Measurements from ENCODE around the gene BUB3. TPM values are rescaled to one million over a fixed set of nuclear protein-coding genes. Genes with fewer than 3 reads are reported as not detected.
A peak's percentile ranks its signal among the peaks of the same experiment; 100 is the strongest.

BUB3 gene
- total and polyA plus RNA-seq, 2 of the 13 experiments (the other 11 are each of a cell fraction or from before 2014, with no cell fraction given): 174 to 188 TPM

DNA sequence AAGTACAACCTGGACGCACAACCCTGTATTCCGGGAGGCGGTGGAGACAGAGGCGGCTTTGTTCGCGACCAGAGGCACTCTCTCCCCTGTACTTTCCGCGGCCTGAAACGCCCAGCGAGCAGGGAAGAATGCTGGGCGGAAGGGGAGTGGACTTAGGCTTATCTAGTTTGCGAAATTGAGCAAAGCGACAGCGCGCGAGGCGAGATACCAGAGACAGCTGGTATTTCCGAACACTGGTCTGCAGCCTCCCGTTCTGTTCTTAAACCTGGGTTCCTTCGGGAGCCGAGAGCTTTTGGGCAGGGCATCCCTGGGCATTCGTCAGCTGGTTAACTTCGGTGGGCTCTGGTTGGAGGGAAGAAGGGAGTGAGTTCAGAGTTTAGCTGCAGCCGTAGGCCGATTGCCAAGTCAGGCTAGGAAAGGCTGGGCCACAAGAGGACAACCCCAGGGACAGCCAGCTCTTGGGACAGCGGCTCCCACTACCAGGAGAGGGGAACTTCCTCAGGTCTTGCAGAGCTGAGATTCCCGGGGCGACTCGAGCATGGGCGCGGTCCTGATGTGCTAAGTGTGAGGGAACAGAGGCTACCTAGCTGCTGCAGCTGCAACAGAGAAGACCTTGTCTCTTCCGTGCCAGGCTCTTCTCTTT lies 14.6 kb upstream of the BUB3 start (continued):
- TF ChIP-seq, protein P1, sequence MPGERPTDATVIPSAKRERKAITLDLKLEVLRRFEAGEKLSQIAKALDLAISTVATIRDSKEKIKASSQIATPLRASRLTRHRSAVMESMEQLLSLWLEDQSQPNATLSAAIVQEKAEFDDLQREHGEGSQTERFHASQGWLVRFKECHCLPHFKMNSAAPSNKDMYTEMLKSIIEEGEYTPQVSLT (CRISPR knock-in tag; IDR thresholded peaks at IDR 0.05; ENCODE audit: borderline replicate concordance, low read depth): no peak
- no peak for TF ChIP-seq ZFP41 (CRISPR knock-in tag; IDR thresholded peaks at IDR 0.05; ENCODE audit: borderline replicate concordance)
- no peak for TF ChIP-seq POLR2A (IDR thresholded peaks at IDR 0.05; ENCODE audit: insufficient read depth in 1 of 2, low read depth in 2 of 2, low read length in 2 of 2)
- peak; percentile 66; the same call in 1 of the 2 replicates for TF ChIP-seq BRF2 (CRISPR knock-in tag; IDR thresholded peaks at IDR 0.05)
- no peak for TF ChIP-seq TERF1 (CRISPR knock-in tag; IDR thresholded peaks at IDR 0.05)
- TF ChIP-seq AHDC1 (CRISPR knock-in tag; IDR thresholded peaks at IDR 0.05; ENCODE audit: borderline replicate concordance): peak; percentile 1; the same call in 1 of the 2 replicates
- no peak for TF ChIP-seq HOXD1 (CRISPR knock-in tag; IDR thresholded peaks at IDR 0.05)
- no peak for TF ChIP-seq KMT2B (CRISPR knock-in tag; IDR thresholded peaks at IDR 0.05)
- TF ChIP-seq KDM4B (CRISPR knock-in tag; IDR thresholded peaks at IDR 0.05): peak; percentile 73; the same call in 1 of the 2 replicates
- TF ChIP-seq ZBTB39 (CRISPR knock-in tag; IDR thresholded peaks at IDR 0.05): no peak
- peak; percentile 74; the same call in 1 of the 2 replicates for TF ChIP-seq ZNF264 (CRISPR knock-in tag; IDR thresholded peaks at IDR 0.05)
- no peak; the same call in 1 of the 2 replicates for TF ChIP-seq NRL (CRISPR knock-in tag; IDR thresholded peaks at IDR 0.05; ENCODE audit: borderline replicate concordance)
- no peak for TF ChIP-seq PAX8 (CRISPR knock-in tag; IDR thresholded peaks at IDR 0.05; ENCODE audit: borderline replicate concordance)
- no peak for TF ChIP-seq MAFG (CRISPR knock-in tag; IDR thresholded peaks at IDR 0.05)
- no peak for TF ChIP-seq PAF1 (CRISPR knock-in tag; IDR thresholded peaks at IDR 0.05)
- TF ChIP-seq ARHGAP35 (CRISPR knock-in tag; IDR thresholded peaks at IDR 0.05; ENCODE audit: borderline replicate concordance): no peak
- peak; percentile 85 for TF ChIP-seq CBX2 (IDR thresholded peaks at IDR 0.05; ENCODE audit: low read depth, low read length)
- TF ChIP-seq CBX2 (CRISPR knock-in tag; IDR thresholded peaks at IDR 0.05; ENCODE audit: low read depth): peak; percentile 81; the same call in 1 of the 2 replicates
- no peak for TF ChIP-seq SP1 (IDR thresholded peaks at IDR 0.05)
- peak; percentile 52 for TF ChIP-seq SP1 (CRISPR knock-in tag; IDR thresholded peaks at IDR 0.05)
- peak; percentile 86 for TF ChIP-seq HDAC2 (CRISPR knock-in tag; IDR thresholded peaks at IDR 0.05)

All from HepG2 (cell line).